ENCODE measurements around the gene HIPK2.

The HIPK2 gene

DNA sequence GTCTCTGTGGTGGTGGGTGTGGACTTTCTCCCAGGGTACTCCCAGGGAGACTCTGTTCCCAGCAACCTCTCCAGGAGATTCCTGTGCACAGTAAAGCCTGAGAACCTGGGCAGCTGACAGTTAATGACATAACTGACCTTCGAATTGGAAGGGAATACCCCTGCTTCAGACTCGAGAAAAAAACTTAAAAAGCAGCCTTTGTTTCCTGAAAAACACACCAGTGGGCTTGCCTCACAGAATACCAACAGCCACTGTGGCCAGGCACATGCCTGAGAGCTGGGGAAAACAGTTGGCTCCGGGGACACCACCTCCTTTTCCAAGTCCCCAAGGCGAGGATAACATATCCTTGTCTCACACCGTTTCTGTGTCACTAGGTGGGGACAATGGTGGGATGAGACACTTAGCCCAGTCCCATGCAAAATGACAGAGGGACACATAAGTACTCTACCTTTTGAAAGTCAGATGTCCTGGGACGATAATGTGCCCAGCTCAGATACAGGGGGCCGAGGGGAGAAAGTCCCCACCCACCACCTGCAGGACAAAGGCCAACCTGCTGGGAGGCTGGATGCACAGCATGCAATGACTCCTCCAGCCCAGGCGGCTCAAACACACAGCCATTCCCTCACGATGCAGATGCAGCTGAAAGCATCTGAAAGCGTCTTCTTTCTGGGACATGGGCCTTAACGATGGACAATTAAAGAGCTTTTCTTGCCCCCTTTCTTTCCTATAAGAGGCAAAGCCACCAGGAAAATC, 65.6 kb downstream of the HIPK2 start:
- DNase-seq = no peak

DNA sequence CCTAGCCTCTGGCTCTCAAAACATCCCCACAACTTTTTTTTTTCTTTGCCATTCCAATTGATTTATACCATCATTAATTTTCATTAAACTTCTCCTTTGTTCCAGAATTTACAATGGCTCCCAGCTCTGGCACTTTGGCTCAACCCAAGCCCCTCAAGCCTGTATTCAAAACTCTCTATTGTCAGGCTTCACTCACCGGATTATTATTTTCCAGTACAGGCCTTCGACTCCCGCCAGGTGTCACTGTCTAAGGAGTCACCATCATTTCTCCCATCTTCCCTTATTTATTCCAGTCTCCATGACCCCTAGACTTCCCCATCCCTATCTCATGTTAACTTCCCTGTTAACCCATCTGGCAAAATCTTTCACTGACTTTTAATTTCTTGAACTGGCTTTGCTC, 67.8 kb downstream of the HIPK2 start:
- no peak for DNase-seq

DNA sequence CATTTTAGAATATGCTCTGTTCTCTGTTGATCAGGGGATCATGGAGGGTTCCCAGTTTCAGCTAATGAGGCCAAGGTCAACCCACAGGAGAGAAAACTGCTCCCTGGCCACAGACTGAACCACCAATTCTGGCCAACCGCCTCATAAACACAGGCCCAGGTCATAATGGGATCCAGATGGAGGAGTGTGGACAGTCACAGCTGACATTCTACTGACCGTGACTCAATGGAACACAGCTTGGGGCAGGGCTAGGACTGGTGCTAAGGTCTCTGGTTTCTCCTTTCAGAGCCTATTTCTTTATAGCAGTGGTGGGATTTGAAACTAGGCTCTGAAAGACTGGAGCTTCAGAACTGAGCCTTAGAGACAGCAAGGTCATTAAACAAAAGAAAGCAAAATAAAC, 68.3 kb downstream of the HIPK2 start:
- DNase-seq = no peak

DNA sequence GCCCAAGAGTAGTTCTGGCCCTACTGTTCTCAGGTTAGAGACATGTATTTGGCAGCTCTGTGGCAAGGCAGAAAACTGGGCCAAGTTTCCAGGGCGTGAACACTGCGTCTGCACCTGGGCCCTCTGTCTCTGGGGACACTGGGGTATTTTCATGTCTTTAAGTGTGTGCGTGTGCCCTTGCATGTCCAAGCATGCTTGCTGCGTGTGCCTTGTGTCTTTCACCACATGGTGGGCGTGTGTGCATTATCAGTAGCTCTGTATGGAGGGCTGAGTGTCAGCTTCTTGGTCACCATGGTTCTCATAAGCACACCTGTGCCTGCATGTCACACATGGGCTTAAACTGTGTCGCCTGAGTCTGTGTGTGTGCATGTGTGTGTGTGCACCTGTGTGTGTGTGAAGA, 69.3 kb downstream of the HIPK2 start:
- DNase-seq = no peak

DNA sequence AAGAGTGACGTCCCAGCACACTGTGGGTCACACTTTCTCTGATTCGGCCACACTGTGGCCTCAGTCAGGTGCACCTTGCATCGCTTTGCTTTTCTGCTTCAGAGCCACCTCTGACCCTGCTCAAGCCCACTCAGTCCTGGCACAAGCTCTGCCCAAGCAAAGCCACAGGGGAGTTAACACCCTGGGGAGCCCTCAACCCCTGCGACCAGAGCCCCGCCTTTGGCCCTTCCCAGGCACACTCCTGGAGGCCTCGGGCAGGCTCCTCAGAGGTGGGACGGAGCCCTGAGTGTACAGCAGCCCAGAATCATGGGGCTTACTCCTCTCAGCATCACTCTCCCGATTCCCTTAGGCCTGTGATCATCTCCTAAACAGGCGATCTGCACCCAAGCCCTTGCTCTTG, 71.0 kb downstream of the HIPK2 start:
- no peak for DNase-seq

DNA sequence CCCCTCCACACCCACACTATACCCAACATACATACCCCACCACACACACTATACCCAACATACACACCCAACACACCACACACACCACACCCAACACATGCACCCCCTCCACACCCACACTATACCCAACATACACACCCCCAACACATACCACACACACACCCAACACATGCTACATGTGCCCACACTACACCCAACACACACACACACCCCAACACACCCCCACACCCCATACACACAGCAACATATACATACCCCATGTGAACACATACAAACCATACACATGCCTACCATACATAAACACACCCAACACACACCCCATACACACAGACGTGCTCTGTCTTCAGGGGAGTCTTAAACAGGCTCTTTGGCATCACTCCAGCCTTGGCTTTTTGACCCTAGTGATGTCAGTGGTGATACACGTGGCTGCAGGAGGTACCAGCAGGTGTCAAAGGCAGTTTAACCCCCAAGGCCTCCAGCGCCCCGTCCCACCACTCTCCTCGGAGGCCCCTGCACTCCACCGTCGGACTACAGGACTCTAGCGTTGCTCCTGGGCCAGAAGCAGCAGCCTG, 73.4 kb downstream of the HIPK2 start:
- DNase-seq = no peak

GRCh38 chr7:139703487-139704307, 74.1 kb downstream of the HIPK2 start:
- DNase-seq = no peak

GRCh38 chr7:139702811-139703486, 74.8 kb downstream of the HIPK2 start:
- no peak for DNase-seq

DNA sequence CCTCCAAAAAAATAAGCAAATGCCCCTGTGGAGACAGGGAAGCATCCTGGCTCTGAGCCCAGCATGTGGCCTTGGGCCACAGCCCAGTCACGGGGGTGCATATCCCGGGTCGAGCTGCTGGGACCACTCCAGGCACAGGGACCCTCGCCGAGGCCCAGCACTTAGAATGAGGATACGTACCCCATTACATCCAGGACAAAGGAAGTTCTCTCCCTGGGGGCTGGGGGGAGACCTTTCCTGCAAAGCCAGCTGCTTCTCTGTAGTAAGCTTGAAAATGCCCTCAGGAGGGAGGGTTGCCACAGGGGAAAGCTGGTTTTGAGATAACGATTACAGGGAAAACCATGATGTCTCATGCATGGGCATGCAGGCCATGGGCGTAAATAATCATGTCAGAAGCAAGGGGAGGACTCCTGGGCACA, 75.5 kb downstream of the HIPK2 start:
- DNase-seq = no peak

- no peak for DNase-seq
These were observed 75.9 kb downstream of the HIPK2 start for GRCh38 chr7:139701908-139702307.

- DNase-seq = no peak
These were observed 77.1 kb downstream of the HIPK2 start for GRCh38 chr7:139700505-139701235.

DNA sequence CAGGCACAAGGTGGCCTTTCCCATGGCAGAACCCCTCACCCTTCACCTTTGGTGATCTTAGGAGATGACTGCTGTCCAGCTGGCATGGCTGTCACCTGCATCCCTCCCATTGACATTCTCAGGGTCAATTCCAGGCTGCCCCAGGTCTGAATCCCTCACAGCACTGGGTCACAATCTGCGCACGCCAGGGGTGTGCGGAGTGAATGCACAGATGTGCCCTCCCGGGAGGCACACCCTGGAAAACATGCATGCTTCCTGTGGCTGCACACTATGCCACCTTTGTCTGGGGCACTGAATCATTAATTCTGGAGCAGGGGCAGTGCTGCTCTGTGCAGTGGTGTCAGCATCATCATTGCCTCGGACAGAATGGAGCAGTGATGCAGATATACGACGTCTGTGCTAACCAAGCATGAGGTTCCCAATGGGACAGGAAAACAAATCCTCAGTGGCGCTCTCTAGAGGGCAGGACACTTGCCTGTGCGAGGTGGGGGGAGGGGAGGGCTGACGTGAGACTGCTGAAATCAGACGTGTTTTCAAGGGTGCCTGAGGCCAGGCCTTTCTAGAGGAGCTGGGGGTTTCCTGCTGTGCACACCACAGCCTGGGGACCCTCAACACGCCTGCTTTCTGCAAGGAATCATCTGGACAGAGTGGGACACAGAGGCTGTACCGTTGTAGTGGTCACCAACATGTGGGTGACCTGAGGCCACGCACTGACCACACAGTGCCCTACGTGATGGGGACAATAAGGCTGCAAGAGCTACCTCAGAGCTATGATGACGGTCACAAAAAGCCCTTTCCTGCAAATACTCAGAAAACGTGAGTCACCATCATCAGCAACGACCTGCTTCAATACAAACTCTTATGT, 77.9 kb downstream of the HIPK2 start:
- no peak for DNase-seq

- no peak for DNase-seq
These were observed 79.0 kb downstream of the HIPK2 start for GRCh38 chr7:139698844-139699243.

- no peak for DNase-seq
These were observed 79.5 kb downstream of the HIPK2 start for GRCh38 chr7:139698278-139698677.

GRCh38 chr7:139697056-139697455, 80.7 kb downstream of the HIPK2 start:
- no peak for DNase-seq

DNA sequence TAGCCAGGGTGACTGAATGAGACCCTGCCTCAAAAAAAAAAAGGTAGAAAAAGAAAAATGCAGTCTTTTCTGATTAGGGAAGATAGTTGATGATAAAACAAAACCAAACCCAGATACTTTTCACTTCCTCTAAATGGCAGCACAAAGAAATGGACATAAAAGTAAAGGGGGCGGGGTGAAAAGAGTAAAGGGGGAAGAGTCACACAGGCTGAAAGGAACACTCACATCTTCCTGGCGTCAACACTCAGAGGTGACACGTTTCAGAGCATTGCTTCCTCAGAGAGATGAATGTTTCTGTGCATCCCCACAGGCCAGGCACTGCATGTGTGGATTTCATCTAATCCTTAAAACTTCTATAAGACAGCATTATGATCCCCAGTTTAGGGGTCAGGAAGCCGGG, 81.2 kb downstream of the HIPK2 start:
- DNase-seq = no peak

GRCh38 chr7:139695588-139695987, 82.2 kb downstream of the HIPK2 start:
- DNase-seq = no peak

DNA sequence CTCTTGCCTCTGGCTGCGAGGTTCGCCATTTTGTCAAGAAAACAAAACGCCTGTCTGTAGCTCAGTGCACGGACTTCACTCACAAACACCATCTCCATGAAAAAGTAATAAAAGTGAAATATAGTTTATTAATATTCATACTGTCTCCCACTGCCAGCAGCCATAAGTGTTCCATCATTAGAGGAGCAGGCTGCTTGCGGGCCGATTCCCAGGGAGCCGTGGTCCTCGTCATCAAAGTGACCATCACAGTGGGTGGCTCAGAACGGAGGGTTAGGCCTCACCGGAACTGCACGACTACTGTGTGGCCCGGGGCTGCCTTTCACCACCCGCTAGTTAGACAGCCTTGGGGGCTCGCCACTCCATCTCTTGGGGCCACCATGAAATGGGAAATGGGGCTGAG, 82.7 kb downstream of the HIPK2 start:
- no peak for DNase-seq

DNA sequence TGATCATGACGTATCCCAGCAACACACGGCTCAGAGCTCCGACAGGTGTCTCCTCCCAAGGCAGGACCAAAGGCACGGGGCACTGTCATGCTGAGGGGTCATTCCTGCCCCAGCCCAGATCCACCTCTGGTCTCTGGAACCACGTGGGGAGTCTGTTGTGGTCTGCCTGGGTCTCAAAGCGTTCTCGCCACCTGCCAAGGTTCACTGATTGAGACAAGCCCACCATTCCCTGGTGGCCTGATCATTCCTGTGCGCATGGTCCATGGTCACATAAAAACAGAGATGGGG, 83.5 kb downstream of the HIPK2 start:
- no peak for DNase-seq

GRCh38 chr7:139693651-139694388, 84.0 kb downstream of the HIPK2 start:
- DNase-seq = no peak

GRCh38 chr7:139692723-139693122, 85.1 kb downstream of the HIPK2 start:
- DNase-seq = no peak

Data from stimulated activated CD4-positive, alpha-beta T cell treated with anti-CD3 and anti-CD28 coated beads, Interleukin-4, amount 100 ng/mL, for 1 hour (primary cell).